ENCODE data around the gene CNTFR.

CNTFR gene

DNA sequence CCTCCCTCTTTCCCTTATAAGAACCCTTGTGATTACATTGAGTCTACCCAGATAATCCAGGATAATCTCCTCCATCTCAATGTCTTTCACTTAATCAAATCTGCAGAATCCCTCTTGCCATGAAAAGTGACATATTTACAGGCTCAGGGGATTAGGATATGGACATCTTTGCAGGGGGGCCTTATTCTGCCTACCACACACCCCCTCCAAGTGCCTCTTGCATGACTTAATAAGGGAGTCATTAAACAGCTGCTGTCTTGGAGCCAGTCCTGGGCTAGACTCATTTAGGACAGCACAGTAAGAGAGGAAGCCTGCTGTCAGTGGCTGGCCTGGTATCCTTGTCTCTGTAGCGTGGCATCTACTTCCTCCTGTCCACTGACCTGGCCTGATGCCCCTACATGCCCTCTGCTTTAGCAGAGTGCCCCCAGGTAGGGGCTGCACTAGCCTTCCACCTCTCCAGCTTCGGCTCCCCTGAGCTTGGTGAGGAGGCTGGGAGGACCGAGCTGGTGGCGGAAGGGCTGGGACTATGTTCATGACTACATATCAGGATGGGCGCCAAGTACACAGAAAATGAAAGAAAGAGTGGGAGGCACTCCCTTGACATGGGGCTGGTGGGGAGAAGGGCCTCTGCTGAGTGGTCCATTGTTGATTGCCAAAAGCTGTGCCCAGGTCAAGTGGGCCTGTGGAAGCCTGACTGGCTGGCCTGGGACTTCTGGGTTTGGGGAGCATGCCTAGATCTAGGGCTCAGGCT lies 84.0 kb downstream of the CNTFR start:
- H3K36me3 ChIP-seq (ENCODE audit: control insufficient read depth in 1 of 2, insufficient read depth in 2 of 2, low read length in 2 of 2): no peaks in the 10 kb centered on the region
- H3K4me3 ChIP-seq (ENCODE audit: low read depth in 1 of 2, low read length in 2 of 2): no peak overlapping the region
- H3K27ac ChIP-seq (ENCODE audit: low read length): no peak overlapping the region
- no peaks in the 10 kb centered on the region for H3K27me3 ChIP-seq (ENCODE audit: low read depth, low read length)
- no peaks in the 10 kb centered on the region for H3K9me3 ChIP-seq (ENCODE audit: control insufficient read depth in 1 of 2, low read length in 2 of 2)
- peaks cover 0 to 23% of the 10 kb centered on the region in 2 donors for H3K4me1 ChIP-seq (ENCODE audit: control insufficient read depth in 1 of 2, insufficient read depth in 2 of 2, low read length in 2 of 2)

DNA sequence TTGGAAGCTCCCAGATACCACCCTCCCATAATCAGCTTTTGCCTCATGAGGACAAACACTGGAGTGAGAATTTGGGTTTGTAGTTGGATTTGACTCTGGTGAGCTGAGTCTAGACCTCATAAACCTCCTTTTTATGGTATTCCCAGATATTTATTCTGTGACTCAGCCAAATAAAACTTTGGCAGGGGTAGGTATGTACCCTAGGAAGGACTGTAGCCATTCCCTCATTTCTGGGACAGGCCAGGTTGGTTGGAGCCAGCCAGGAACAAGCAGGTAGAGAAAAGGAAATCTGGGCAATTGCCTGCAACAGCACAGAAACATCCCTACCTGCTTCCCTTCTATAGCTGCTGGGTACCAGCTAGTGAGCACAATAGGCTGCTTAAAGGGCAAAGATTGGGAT lies 86.1 kb downstream of the CNTFR start:
- no peaks in the 10 kb centered on the region for H3K36me3 ChIP-seq (ENCODE audit: control insufficient read depth in 1 of 2, insufficient read depth in 2 of 2, low read length in 2 of 2)
- H3K4me3 ChIP-seq (ENCODE audit: low read depth in 1 of 2, low read length in 2 of 2): no peak overlapping the region

DNA sequence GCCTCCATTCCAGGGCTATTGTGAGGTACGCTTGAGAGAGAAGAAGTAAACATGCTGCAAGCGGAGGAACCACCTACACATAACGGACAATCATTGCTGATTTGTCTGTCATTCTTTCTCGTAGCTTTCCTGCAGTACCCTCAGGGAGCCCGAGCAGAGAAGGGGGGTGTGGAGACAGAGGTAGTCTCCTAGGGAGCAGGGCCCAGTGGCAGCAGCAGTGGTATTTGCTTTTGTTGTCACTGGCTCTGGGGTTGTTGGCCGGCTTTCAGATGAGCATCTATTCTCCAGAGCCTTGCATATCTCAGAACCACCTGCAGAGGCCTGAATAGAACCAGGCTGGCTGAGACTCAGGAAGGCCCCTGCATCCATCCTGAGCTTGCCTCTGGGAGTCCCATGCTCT lies 86.6 kb downstream of the CNTFR start:
- H3K27me3 ChIP-seq (ENCODE audit: low read depth, low read length): no peaks in the 10 kb centered on the region
- H3K4me1 ChIP-seq (ENCODE audit: control insufficient read depth in 1 of 2, insufficient read depth in 2 of 2, low read length in 2 of 2): peaks cover 0 to 23% of the 10 kb centered on the region in 2 donors
- no peak overlapping the region for H3K27ac ChIP-seq (ENCODE audit: low read length)
- no peaks in the 10 kb centered on the region for H3K9me3 ChIP-seq (ENCODE audit: control insufficient read depth in 1 of 2, low read length in 2 of 2)
- H3K4me3 ChIP-seq (ENCODE audit: low read depth in 1 of 2, low read length in 2 of 2): no peak overlapping the region
- H3K36me3 ChIP-seq (ENCODE audit: control insufficient read depth in 1 of 2, insufficient read depth in 2 of 2, low read length in 2 of 2): no peaks in the 10 kb centered on the region

More for the DNA sequence above, 86.1 kb downstream of the CNTFR start:
- H3K9me3 ChIP-seq (ENCODE audit: control insufficient read depth in 1 of 2, low read length in 2 of 2): no peaks in the 10 kb centered on the region
- H3K27ac ChIP-seq (ENCODE audit: low read length): no peak overlapping the region
- no peaks in the 10 kb centered on the region for H3K27me3 ChIP-seq (ENCODE audit: low read depth, low read length)
- H3K4me1 ChIP-seq (ENCODE audit: control insufficient read depth in 1 of 2, insufficient read depth in 2 of 2, low read length in 2 of 2): peaks cover 0 to 23% of the 10 kb centered on the region in 2 donors

DNA sequence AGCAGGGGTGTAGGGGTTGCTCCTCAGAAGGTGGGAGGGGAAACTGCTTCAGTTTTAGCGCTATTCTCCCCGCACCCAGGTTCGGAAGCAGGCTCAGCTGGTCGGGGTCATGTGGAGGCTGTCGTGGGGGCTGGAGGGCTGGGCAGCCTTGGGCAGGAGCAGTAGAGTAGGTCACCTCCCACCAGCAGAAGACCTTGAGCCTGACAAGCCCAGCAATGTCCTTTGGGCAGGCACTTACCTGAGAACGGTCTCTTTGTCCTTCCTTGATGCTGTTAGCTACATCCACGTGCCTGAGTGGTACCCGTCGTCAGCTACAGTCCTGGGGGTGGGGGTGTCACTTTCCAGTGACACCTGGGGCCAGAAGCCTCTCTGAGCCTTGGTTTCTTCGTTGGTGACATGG lies 87.1 kb downstream of the CNTFR start:
- H3K4me3 ChIP-seq (ENCODE audit: low read depth in 1 of 2, low read length in 2 of 2): no peak overlapping the region
- H3K4me1 ChIP-seq (ENCODE audit: control insufficient read depth in 1 of 2, insufficient read depth in 2 of 2, low read length in 2 of 2): peaks cover 0 to 23% of the 10 kb centered on the region in 2 donors
- no peaks in the 10 kb centered on the region for H3K9me3 ChIP-seq (ENCODE audit: control insufficient read depth in 1 of 2, low read length in 2 of 2)
- no peaks in the 10 kb centered on the region for H3K27me3 ChIP-seq (ENCODE audit: low read depth, low read length)
- H3K36me3 ChIP-seq (ENCODE audit: control insufficient read depth in 1 of 2, insufficient read depth in 2 of 2, low read length in 2 of 2): no peaks in the 10 kb centered on the region
- H3K27ac ChIP-seq (ENCODE audit: low read length): no peak overlapping the region

DNA sequence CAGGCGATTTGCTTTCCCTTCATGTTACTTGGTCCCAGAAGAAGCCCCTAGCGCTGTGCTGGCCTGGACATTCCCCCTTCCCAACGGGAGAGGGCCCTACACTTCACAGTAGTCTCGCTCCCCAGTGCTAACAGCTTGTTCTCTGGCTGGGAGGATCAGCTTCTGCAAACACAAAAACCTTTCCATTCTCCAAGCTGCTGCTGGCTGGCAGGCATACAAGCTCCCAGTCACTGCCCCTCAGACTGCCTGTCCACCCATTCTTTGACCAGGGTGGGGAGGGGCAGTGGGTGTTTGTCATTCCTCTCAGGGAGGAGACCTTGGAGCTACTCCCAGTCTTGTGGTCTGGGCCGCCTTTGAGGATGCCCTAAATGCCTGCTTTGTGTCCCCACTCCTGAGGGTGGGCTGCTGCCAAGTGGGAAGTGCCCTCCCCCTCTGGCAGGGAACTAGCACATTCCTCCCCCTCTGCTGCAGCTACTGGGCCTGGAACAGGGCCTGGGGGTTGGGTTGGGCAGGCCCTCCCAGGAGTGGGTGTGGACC lies 87.6 kb downstream of the CNTFR start:
- peaks cover 0 to 23% of the 10 kb centered on the region in 2 donors for H3K4me1 ChIP-seq (ENCODE audit: control insufficient read depth in 1 of 2, insufficient read depth in 2 of 2, low read length in 2 of 2)
- no peak overlapping the region for H3K4me3 ChIP-seq (ENCODE audit: low read depth in 1 of 2, low read length in 2 of 2)
- H3K27ac ChIP-seq (ENCODE audit: low read length): no peak overlapping the region
- H3K36me3 ChIP-seq (ENCODE audit: control insufficient read depth in 1 of 2, insufficient read depth in 2 of 2, low read length in 2 of 2): no peaks in the 10 kb centered on the region
- H3K27me3 ChIP-seq (ENCODE audit: low read depth, low read length): no peaks in the 10 kb centered on the region
- H3K9me3 ChIP-seq (ENCODE audit: control insufficient read depth in 1 of 2, low read length in 2 of 2): no peaks in the 10 kb centered on the region

Measured in muscle layer of duodenum (tissue), 2 donors.